ENCODE results near the gene GNG7.

DNA sequence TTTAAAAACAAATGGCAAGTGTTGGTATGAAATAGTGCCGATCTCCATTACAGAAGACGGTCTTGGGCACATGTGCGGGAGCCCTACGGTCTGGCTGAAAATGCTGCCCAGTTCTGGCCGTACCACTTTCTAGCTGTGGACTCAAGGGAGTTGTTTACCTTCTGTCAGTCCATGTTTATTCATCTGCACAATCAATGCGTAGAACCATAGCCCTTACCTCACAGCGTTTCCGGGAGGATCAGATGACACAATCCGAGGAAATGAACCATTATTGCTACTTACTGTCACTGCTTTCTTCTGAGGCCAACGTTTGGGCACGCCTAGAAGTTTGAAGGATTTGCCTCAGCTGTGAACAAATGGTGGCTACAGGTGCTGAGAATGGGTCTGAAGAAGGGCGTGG is 195.4 kb downstream of the GNG7 start:
- TF ChIP-seq CTCF (optimal IDR thresholded peaks at IDR 0.05 in 1 of 3, IDR thresholded peaks at IDR 0.05 in 1 of 3, conservative IDR thresholded peaks at IDR 0.05 in 1 of 3; ENCODE audit: extremely low read depth in 1 of 3, insufficient read depth in 2 of 3, low read length in 3 of 3) (no peak), EZH2 (IDR thresholded peaks at IDR 0.05; ENCODE audit: low read length) (no peak)
